Measurements from ENCODE around the gene PFKFB4.
A peak's percentile ranks its signal among the peaks of the same experiment; 100 is the strongest.
"Not testable (repeated sequence)": the region's sequence is repeated elsewhere in the genome, so short reads cannot be mapped to it uniquely, and the experiment has no call there.

PFKFB4 gene

DNA sequence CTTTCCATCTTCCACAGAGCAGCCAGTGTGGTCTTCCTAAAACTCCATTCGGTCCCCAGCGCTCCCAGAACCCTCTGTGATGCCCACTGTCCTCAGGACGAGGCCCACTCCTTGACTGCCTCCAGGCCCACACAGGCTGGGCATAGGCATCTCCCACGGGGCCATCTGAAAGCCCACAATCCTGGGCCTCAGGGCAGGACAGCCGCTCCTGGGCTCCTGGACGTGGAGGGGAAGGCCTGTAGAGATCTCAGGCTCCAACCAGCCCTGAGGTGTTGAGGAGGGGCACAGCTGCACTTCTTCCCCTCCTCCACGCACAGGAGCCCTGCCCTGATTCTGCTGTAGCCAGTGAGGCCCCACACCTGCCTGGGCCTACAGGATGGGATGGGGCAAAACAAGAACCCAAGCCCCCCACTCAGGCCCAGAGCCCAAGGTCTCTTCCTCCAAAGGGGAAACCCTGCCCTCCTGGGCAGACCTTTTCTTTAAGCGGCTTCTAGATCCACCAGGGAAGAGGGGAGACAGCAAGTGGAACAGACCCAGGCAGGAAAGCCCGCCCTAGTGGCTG, 78.6 kb downstream of the PFKFB4 start:
- no peaks in the 10 kb centered on the region for H3K27me3 ChIP-seq
- peaks cover 58 to 82% (median 70%) of the 10 kb centered on the region in 10 experiments for H3K4me1 ChIP-seq
- peaks cover 0 to 12% (median 0%) of the 10 kb centered on the region in 11 experiments; a peak in 1 of 22 replicates for H4K20me1 ChIP-seq
- peaks cover 0 to 27% (median 0%) of the 10 kb centered on the region in 11 experiments; a peak in 9 of 22 replicates for H3K36me3 ChIP-seq
- TF ChIP-seq Cebpa-rat (IDR thresholded peaks at IDR 0.05): no peak
- H3K9ac ChIP-seq: peak overlapping the region in 10 of 11 experiments; percentile 34 to 76 (median 72); a peak in 17 of 22 replicates
- peak overlapping the region in 3 of 10 experiments; percentile 7 to 10 (median 8); a peak in 4 of 20 replicates for H3K4me3 ChIP-seq
- H3K27ac ChIP-seq: peak overlapping the region in 9 of 11 experiments; percentile 63 to 90 (median 84); a peak in 19 of 22 replicates
- H3K4me2 ChIP-seq: peak overlapping the region; percentile 43 to 93 (median 87)
- H3K9me3 ChIP-seq (replicated peaks in 1 of 11): no peaks in the 10 kb centered on the region

- Histone ChIP-seq H3K27me3 (no peaks in the 10 kb centered on the region), H4K20me1 (peaks cover 0 to 12% (median 0%) of the 10 kb centered on the region in 11 experiments; a peak in 1 of 22 replicates), H3K4me2 (peak overlapping the region; percentile 59 to 93 (median 87)), H3K4me3 (peak overlapping the region in 1 of 10 experiments; percentile 45; a peak in 1 of 20 replicates), H3K4me1 (peaks cover 66 to 91% (median 79%) of the 10 kb centered on the region in 10 experiments), H3K27ac (peak overlapping the region in 8 of 11 experiments; percentile 45 to 90 (median 84); a peak in 15 of 22 replicates), H3K36me3 (peaks cover 0 to 26% (median 0%) of the 10 kb centered on the region in 11 experiments; a peak in 9 of 22 replicates), H3K9me3 (replicated peaks in 1 of 11) (no peaks in the 10 kb centered on the region), H3K9ac (peak overlapping the region in 8 of 11 experiments; percentile 20 to 76 (median 74); a peak in 13 of 22 replicates)
- no peak for TF ChIP-seq Cebpa-rat (IDR thresholded peaks at IDR 0.05)
Measured at GRCh38 chr3:48476426-48477053, 80.1 kb downstream of the PFKFB4 start.

DNA sequence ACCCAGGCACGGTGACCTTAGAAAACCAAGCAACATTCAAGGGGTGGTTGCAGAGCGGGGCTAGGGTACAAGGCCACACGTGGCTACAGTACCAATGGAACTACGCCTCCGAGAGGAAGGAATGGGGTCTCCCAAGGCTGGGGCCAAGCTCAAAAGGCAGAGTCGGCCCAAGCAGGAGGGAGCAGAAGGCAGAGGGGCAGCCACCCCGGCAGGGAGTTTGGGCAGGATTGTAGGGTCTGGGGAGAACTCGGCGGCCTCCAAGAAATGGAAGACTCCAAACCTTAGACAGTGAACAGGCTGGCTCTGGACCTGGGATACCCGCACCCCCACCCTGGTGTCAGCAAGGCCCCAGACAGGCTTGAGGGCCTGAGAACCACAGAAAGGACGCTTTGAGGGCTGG, 81.4 kb downstream of the PFKFB4 start:
- no peaks in the 10 kb centered on the region for H3K27me3 ChIP-seq
- H3K9me3 ChIP-seq (replicated peaks in 1 of 11): no peaks in the 10 kb centered on the region
- H3K4me3 ChIP-seq: no peak overlapping the region
- peaks cover 0 to 18% (median 4%) of the 10 kb centered on the region in 11 experiments; a peak in 13 of 22 replicates for H4K20me1 ChIP-seq
- TF ChIP-seq Cebpa-rat (IDR thresholded peaks at IDR 0.05): no peak
- H3K9ac ChIP-seq: no peak overlapping the region
- H3K36me3 ChIP-seq: peaks cover 0 to 35% (median 5%) of the 10 kb centered on the region in 11 experiments; a peak in 12 of 22 replicates
- H3K4me2 ChIP-seq: peak overlapping the region in 5 of 11 experiments; percentile 83 to 93 (median 87); a peak in 7 of 22 replicates
- peaks cover 70 to 94% (median 85%) of the 10 kb centered on the region in 10 experiments for H3K4me1 ChIP-seq
- peak overlapping the region in 6 of 11 experiments; percentile 2 to 90 (median 29); a peak in 6 of 22 replicates for H3K27ac ChIP-seq

GRCh38 chr3:48474619-48475018, 82.0 kb downstream of the PFKFB4 start:
- TF ChIP-seq Cebpa-rat (IDR thresholded peaks at IDR 0.05): no peak
- Histone ChIP-seq H3K9me3 (replicated peaks in 1 of 11) (no peaks in the 10 kb centered on the region), H3K4me1 (peaks cover 71 to 94% (median 85%) of the 10 kb centered on the region in 10 experiments), H4K20me1 (peaks cover 2 to 23% (median 10%) of the 10 kb centered on the region in 11 experiments; a peak in 15 of 22 replicates), H3K4me3 (no peak overlapping the region), H3K27ac (no peak overlapping the region), H3K36me3 (peaks cover 2 to 40% (median 11%) of the 10 kb centered on the region in 11 experiments; a peak in 18 of 22 replicates), H3K27me3 (no peaks in the 10 kb centered on the region), H3K9ac (no peak overlapping the region), H3K4me2 (no peak overlapping the region)

- Histone ChIP-seq H3K4me2 (peak overlapping the region in 6 of 11 experiments; percentile 91 to 100 (median 96); a peak in 9 of 22 replicates), H3K4me1 (peaks cover 71 to 94% (median 85%) of the 10 kb centered on the region in 10 experiments), H3K36me3 (peaks cover 7 to 46% (median 17%) of the 10 kb centered on the region in 11 experiments), H4K20me1 (peaks cover 4 to 29% (median 15%) of the 10 kb centered on the region in 11 experiments; a peak in 15 of 22 replicates), H3K27ac (peak overlapping the region in 3 of 11 experiments; percentile 91 to 97 (median 92); a peak in 4 of 22 replicates), H3K9ac (peak overlapping the region in 1 of 11 experiments; percentile 87; a peak in 3 of 22 replicates)
- not testable (repeated sequence) for H3K9me3 ChIP-seq (replicated peaks in 1 of 11); H3K4me3 ChIP-seq; H3K27me3 ChIP-seq
Measured at GRCh38 chr3:48474031-48474430, 82.6 kb downstream of the PFKFB4 start.

GRCh38 chr3:48473617-48473952, 83.0 kb downstream of the PFKFB4 start:
- no peaks in the 10 kb centered on the region for H3K9me3 ChIP-seq (replicated peaks in 1 of 11)
- H3K27ac ChIP-seq: peak overlapping the region; percentile 73 to 97 (median 91); a peak in 21 of 22 replicates
- H3K4me2 ChIP-seq: peak overlapping the region; percentile 91 to 100 (median 96)
- no peak for TF ChIP-seq Cebpa-rat (IDR thresholded peaks at IDR 0.05)
- peak overlapping the region in 1 of 10 experiments; percentile 74; a peak in 1 of 20 replicates for H3K4me3 ChIP-seq
- H4K20me1 ChIP-seq: peaks cover 5 to 34% (median 20%) of the 10 kb centered on the region in 11 experiments; a peak in 19 of 22 replicates
- peaks cover 71 to 94% (median 85%) of the 10 kb centered on the region in 10 experiments for H3K4me1 ChIP-seq
- peak overlapping the region in 10 of 11 experiments; percentile 83 to 92 (median 88); a peak in 15 of 22 replicates for H3K9ac ChIP-seq
- H3K27me3 ChIP-seq: no peaks in the 10 kb centered on the region
- H3K36me3 ChIP-seq: peaks cover 12 to 51% (median 21%) of the 10 kb centered on the region in 11 experiments

DNA sequence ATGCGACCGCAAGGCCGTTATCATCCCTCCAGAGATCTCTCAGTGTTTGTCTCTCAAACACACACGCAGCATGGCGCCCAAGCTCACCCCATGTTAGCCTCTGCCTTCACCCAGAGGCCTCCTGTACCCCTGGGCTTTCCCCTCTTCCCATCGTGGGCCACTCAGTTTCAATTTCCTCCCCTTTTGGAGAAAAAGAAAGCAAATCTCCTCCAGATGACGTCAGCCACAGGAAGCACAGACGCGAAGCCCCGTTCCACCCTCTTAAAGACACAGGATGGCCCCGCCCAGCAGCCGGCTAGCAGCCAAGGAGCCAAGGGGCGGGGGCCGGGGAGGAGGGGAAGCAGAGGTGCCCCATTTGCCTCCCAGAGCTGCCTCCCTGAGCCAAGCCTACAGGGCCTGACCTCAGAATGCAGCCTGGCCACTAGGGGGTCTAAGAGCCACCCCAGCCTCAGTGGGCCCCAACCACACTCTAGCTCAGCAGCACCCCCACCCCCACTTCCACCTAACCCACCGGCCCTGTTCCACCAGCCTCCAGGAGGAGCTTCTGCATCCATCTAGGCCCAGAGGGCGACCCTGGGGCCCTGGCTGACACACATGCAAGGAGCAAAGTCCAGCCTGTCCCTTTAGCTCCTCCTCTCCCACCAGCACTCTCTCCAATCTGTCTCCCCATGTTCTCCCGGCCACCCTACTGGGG, 83.5 kb downstream of the PFKFB4 start:
- peaks cover 71 to 94% (median 85%) of the 10 kb centered on the region in 10 experiments for H3K4me1 ChIP-seq
- H4K20me1 ChIP-seq: peaks cover 10 to 39% (median 25%) of the 10 kb centered on the region in 11 experiments; a peak in 19 of 22 replicates
- peak overlapping the region; percentile 91 to 100 (median 96) for H3K4me2 ChIP-seq
- H3K9me3 ChIP-seq (replicated peaks in 1 of 11): no peaks in the 10 kb centered on the region
- H3K4me3 ChIP-seq: peak overlapping the region; percentile 60 to 75 (median 70)
- H3K27ac ChIP-seq: peak overlapping the region; percentile 73 to 97 (median 91)
- TF ChIP-seq Cebpa-rat (IDR thresholded peaks at IDR 0.05): no peak
- H3K27me3 ChIP-seq: no peaks in the 10 kb centered on the region
- peaks cover 17 to 53% (median 26%) of the 10 kb centered on the region in 11 experiments for H3K36me3 ChIP-seq
- H3K9ac ChIP-seq: peak overlapping the region; percentile 83 to 92 (median 87)

DNA sequence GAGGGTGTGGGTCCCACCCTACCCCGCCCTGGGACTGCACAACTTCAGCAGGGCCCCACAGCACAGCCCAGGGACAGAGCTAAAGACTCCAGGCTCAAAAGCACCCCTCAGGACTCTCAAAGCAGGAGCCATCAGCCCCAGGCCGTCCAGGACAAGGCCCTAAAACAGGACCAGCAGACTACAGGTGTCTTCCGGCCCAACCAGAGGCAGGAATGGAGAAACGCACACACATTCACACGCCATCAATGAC, 84.0 kb downstream of the PFKFB4 start:
- H3K36me3 ChIP-seq: peaks cover 22 to 55% (median 31%) of the 10 kb centered on the region in 11 experiments
- H4K20me1 ChIP-seq: peaks cover 14 to 39% (median 30%) of the 10 kb centered on the region in 11 experiments; a peak in 19 of 22 replicates
- peak overlapping the region; percentile 83 to 92 (median 87) for H3K9ac ChIP-seq
- peak overlapping the region; percentile 91 to 100 (median 96) for H3K4me2 ChIP-seq
- peaks cover 71 to 94% (median 85%) of the 10 kb centered on the region in 10 experiments for H3K4me1 ChIP-seq
- no peak for TF ChIP-seq Cebpa-rat (IDR thresholded peaks at IDR 0.05)
- H3K9me3 ChIP-seq (replicated peaks in 1 of 11): no peaks in the 10 kb centered on the region
- H3K27me3 ChIP-seq: no peaks in the 10 kb centered on the region
- H3K27ac ChIP-seq: peak overlapping the region; percentile 73 to 97 (median 91)
- H3K4me3 ChIP-seq: peak overlapping the region; percentile 60 to 75 (median 70)
